ENCODE measurements around the gene WFIKKN1. TPM values are rescaled to one million over a fixed set of nuclear protein-coding genes. Genes with fewer than 3 reads are reported as not detected.

Gene WFIKKN1
- total and polyA plus RNA-seq, 2 donors (not counting 1 experiment from before 2014, with no cell fraction given): 0.64 to 0.84 TPM

DNA sequence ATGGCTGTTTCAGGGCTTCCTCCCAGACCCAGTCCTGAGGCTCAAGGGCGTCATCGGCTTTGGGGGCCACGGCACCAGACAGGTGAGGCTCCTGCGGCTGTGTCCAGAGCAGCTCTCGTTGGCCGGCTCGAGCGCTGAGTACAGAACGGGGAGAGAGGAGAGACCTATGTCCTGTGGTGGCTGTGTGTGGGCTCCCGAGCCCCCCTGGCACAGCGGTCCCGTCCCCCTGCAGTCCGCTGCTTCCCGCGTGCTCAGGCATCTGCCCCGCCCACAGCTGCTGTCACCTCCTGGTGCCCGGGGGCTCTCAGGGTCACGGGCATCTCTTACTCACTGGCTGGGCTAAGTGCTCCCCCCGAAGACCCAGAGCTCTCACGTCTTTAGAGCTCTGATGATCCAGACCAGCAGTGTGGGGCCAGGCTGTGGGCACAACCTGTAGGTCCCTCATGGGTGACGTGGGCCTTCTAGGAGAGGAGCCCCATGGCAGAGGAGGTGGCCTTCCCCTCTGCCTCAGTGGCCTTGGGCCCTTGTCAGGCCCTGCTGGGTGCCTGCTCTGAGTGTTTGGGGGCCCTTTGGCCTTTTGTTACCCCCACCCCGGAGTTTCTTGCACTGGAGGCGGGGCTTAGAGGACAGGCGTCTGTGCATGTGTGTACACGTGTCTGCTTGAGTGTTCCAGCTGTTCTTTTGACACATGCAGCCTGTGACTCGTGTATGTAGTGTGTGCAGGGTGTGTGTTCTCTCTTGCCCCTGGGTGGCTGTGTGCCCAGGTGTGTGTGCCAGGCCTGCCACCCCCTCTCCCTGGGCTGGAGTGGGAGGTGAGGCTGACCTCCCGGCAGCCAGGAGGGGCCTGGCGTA is 21.9 kb downstream of the WFIKKN1 start:
- DNase-seq (no peak), ATAC-seq (ENCODE audit: low read depth) (no peak)
- peaks cover 0 to 2% (median 0%) of the 10 kb centered on the region in 3 donors for H3K9me3 ChIP-seq (ENCODE audit: control extremely low read depth in 1 of 3, control insufficient read depth in 2 of 3, insufficient read depth in 1 of 3, low read length in 2 of 3)
- H2AFZ ChIP-seq (ENCODE audit: insufficient read depth, low read depth, low read length, poor library complexity, severe bottlenecking): no peak overlapping the region
- ChIA-PET POLR2A (no interaction called here), CTCF (no interaction called here)
- no peaks in the 10 kb centered on the region for H3K36me3 ChIP-seq (replicated peaks in 1 of 2; ENCODE audit: control extremely low read depth in 1 of 2, control insufficient read depth in 1 of 2, extremely low read depth in 1 of 2, insufficient read depth in 2 of 2, low read length in 1 of 2)
- H3K27me3 ChIP-seq (replicated peaks in 1 of 4; ENCODE audit: control extremely low read depth in 1 of 4, control insufficient read depth in 3 of 4, insufficient read depth in 4 of 4, low read length in 3 of 4): no peaks in the 10 kb centered on the region
- no peak for TF ChIP-seq EZH2 (IDR thresholded peaks at IDR 0.05; ENCODE audit: borderline replicate concordance, insufficient read depth, low read depth, low read length, poor library complexity, severe bottlenecking)
- TF ChIP-seq, protein P1, sequence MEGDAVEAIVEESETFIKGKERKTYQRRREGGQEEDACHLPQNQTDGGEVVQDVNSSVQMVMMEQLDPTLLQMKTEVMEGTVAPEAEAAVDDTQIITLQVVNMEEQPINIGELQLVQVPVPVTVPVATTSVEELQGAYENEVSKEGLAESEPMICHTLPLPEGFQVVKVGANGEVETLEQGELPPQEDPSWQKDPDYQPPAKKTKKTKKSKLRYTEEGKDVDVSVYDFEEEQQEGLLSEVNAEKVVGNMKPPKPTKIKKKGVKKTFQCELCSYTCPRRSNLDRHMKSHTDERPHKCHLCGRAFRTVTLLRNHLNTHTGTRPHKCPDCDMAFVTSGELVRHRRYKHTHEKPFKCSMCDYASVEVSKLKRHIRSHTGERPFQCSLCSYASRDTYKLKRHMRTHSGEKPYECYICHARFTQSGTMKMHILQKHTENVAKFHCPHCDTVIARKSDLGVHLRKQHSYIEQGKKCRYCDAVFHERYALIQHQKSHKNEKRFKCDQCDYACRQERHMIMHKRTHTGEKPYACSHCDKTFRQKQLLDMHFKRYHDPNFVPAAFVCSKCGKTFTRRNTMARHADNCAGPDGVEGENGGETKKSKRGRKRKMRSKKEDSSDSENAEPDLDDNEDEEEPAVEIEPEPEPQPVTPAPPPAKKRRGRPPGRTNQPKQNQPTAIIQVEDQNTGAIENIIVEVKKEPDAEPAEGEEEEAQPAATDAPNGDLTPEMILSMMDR (IDR thresholded peaks at IDR 0.05): no peak
- H3K79me2 ChIP-seq (ENCODE audit: control insufficient read depth, insufficient read depth, low read length): peaks cover under 1% of the 10 kb centered on the region
- Mint-ChIP-seq H3K9me3 (ENCODE audit: insufficient read depth) (no peaks in the 10 kb centered on the region), H3K27ac (no peak overlapping the region), H3K4me1 (peaks cover 10% of the 10 kb centered on the region), H3K27me3 (no peaks in the 10 kb centered on the region), H3K4me3 (no peak overlapping the region)
- H3K9ac ChIP-seq (ENCODE audit: low read length): no peak overlapping the region
- H3K4me3 ChIP-seq (ENCODE audit: control extremely low read depth in 1 of 5, extremely low read depth in 1 of 5, insufficient read depth in 1 of 5, low read depth in 2 of 5, low read length in 4 of 5): no peak overlapping the region
- intact Hi-C loops (cut with micrococcal nuclease): no loop called here
- peaks cover 14 to 17% of the 10 kb centered on the region in 2 donors for H3K4me1 ChIP-seq (ENCODE audit: control insufficient read depth in 2 of 2, insufficient read depth in 2 of 2, low read length in 2 of 2)
- H4K20me1 ChIP-seq (ENCODE audit: control insufficient read depth, insufficient read depth, low read length, poor library complexity, severe bottlenecking): peaks cover 4% of the 10 kb centered on the region
- no peak overlapping the region for H3K27ac ChIP-seq (ENCODE audit: low read length in 2 of 2)
- WGBS (ENCODE audit: insufficient coverage): 94% methylated on average over 28 of the region's 28 CpGs
- no peak overlapping the region for H3K4me2 ChIP-seq (replicated peaks; ENCODE audit: low read depth, low read length, poor library complexity, severe bottlenecking)

DNA sequence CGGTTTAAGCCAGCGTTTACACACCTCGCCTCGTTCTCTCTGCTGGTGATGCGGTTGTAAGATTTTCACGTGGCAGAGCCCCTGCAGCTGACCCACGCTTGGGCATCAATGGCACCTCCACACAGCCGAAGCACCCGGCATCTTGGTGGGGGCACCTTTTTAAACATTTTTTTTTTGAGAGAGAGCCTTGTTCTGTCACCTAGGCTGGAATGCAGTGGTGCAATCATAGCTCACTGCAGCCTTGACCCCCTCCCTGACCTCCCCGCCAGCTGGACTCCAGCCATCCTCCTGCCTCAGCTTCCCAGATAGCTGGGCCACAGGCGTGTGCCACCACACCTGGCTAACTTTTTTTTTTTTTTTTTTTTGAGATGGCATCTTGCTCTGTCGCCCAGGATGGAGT is 23.2 kb downstream of the WFIKKN1 start:
- CTCF ChIA-PET: no interaction called here
- no peaks in the 10 kb centered on the region for H3K27me3 Mint-ChIP-seq
- no peak overlapping the region for H3K4me3 Mint-ChIP-seq

More for the DNA sequence above, 23.2 kb downstream of the WFIKKN1 start:
- Histone ChIP-seq H3K27ac (ENCODE audit: low read length in 2 of 2) (no peak overlapping the region), H3K9me3 (ENCODE audit: control extremely low read depth in 1 of 3, control insufficient read depth in 2 of 3, insufficient read depth in 1 of 3, low read length in 2 of 3) (no peaks in the 10 kb centered on the region), H3K9ac (ENCODE audit: low read length) (no peak overlapping the region), H3K4me3 (ENCODE audit: control extremely low read depth in 1 of 5, extremely low read depth in 1 of 5, insufficient read depth in 1 of 5, low read depth in 2 of 5, low read length in 4 of 5) (no peak overlapping the region), H3K36me3 (replicated peaks in 1 of 2; ENCODE audit: control extremely low read depth in 1 of 2, control insufficient read depth in 1 of 2, extremely low read depth in 1 of 2, insufficient read depth in 2 of 2, low read length in 1 of 2) (no peaks in the 10 kb centered on the region), H3K4me1 (ENCODE audit: control insufficient read depth in 2 of 2, insufficient read depth in 2 of 2, low read length in 2 of 2) (peaks cover 5 to 6% of the 10 kb centered on the region in 2 donors), H2AFZ (ENCODE audit: insufficient read depth, low read depth, low read length, poor library complexity, severe bottlenecking) (no peak overlapping the region), H3K79me2 (ENCODE audit: control insufficient read depth, insufficient read depth, low read length) (no peaks in the 10 kb centered on the region), H3K4me2 (replicated peaks; ENCODE audit: low read depth, low read length, poor library complexity, severe bottlenecking) (no peak overlapping the region), H4K20me1 (ENCODE audit: control insufficient read depth, insufficient read depth, low read length, poor library complexity, severe bottlenecking) (no peaks in the 10 kb centered on the region), H3K27me3 (replicated peaks in 1 of 4; ENCODE audit: control extremely low read depth in 1 of 4, control insufficient read depth in 3 of 4, insufficient read depth in 4 of 4, low read length in 3 of 4) (no peaks in the 10 kb centered on the region)
- Mint-ChIP-seq H3K9me3 (ENCODE audit: insufficient read depth) (no peaks in the 10 kb centered on the region), H3K4me1 (peaks cover 1% of the 10 kb centered on the region), H3K27ac (no peak overlapping the region)
- intact Hi-C loops (cut with micrococcal nuclease): no loop called here
- POLR2A ChIA-PET: no interaction called here
- no peak for ATAC-seq (ENCODE audit: low read depth)
- DNase-seq: no peak
- TF ChIP-seq, protein P1 (IDR thresholded peaks at IDR 0.05): no peak
- no peak for TF ChIP-seq EZH2 (IDR thresholded peaks at IDR 0.05; ENCODE audit: borderline replicate concordance, insufficient read depth, low read depth, low read length, poor library complexity, severe bottlenecking)
- 98% methylated on average over 9 of the region's 12 CpGs for WGBS (ENCODE audit: insufficient coverage)

Data from B cell (primary cell).